ENCODE data around the gene CHN1. TPM values are rescaled to one million over a fixed set of nuclear protein-coding genes. Genes with fewer than 3 reads are reported as not detected.

CHN1 gene, protein sequence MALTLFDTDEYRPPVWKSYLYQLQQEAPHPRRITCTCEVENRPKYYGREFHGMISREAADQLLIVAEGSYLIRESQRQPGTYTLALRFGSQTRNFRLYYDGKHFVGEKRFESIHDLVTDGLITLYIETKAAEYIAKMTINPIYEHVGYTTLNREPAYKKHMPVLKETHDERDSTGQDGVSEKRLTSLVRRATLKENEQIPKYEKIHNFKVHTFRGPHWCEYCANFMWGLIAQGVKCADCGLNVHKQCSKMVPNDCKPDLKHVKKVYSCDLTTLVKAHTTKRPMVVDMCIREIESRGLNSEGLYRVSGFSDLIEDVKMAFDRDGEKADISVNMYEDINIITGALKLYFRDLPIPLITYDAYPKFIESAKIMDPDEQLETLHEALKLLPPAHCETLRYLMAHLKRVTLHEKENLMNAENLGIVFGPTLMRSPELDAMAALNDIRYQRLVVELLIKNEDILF
- total RNA-seq = 7.0 TPM
- long read RNA-seq, partial matches to known transcripts = 1 of 10 reads
- long read RNA-seq, other reads (novel, unspliced or antisense) = 3 of 10 reads

DNA sequence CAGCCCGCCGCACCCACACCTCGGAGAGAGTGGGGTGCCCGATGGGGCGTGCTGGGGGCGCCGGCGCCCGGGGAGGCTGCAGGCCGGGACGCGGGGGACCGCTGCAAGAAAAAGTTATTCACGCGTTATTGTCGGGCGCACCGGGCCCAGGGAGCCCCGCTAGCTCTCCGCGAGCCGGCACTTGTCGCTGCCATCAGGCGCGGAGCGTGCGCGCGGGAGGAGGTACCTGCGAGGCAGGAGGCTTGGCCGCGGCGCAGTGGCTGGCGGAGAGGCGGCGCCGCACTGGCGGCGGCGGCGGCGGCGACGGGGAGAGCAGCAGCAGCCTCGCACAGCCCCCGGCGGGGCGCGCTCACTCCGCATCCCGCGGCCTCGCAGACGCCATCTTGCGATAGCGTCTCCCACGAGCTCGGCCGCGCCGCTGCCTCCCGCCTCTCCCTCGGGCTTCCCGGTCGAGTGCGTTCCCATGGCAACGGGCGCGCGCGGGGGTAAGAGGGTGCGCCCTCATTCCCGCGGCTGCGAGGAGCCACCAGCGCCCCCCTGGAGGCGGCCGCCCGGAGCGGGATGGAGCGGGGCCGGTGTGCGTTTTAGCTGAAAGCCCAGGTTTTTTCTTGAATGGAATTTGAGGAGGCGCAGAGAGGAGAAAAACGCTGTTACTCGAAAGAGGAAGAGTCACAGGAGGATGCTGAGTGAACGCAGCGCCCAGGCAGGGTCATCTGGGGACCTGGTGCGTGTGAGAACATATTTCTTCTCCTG is at the start of gene CHN1:
Gene CHN1, minus strand, starts transcription at position 402 of the 753 bp plus-strand sequence. CDS start 469 bp downstream, outside the sequence.
- DNase-seq (ENCODE audit: low spot score) = peak; percentile 93

DNA sequence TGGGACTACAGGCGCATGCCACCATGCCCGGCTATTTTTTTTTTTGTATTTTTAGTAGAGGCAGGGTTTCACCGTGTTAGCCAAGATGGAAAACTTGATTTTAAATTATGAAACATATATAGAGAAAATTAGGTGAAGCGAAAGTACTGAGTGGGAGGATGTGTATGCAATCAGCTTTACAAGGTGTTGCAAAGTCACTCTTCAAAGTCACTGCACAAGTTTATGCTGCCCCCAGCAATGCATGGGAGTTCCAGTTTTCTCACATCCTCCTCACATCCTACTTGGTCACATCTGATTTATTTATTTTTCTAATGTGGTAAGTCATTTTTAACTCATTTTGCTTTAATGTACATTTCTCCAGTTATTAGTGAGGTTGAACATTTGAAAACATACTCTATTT is 49.2 kb upstream of the CHN1 start:
- no peak for DNase-seq (ENCODE audit: low spot score)

DNA sequence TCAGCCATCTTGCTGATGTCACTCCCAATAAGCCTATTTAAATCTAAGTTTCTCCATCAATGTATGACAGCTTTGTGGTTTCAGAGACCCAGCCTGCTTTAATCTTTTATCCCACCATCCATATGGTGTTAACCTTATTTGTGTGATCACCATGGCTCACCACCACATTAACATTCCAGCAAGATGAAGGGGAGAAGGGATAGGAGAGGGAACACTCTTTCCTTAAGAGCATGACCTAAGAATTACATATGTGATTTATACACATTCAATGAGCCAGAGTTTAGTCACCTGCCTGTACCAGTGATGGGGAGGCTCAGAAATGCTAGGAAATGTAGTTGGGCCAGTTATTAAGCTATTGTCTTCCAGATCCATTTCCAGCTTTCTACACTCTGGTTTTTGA is 44.5 kb upstream of the CHN1 start:
- DNase-seq (ENCODE audit: low spot score) = no peak

DNA sequence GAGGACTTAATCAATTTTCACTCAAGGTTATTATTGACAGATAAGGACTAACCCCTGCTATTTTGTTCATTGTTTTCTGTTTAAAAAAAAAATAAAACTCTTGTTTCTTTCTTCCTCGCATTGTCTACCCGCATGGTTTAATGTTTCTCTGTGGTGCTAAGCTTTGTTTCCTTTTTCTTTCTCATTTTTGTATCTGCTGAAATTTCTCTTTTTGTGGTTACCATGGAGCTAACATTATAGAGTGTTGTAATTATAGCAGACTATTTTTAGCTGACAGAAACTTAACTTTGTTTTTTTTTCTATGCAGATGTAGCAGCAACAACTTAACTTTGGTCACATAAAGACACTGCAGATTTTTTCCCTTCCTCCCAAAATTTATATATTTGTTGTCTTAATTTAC is 43.1 kb upstream of the CHN1 start:
- no peak for DNase-seq (ENCODE audit: low spot score)

DNA sequence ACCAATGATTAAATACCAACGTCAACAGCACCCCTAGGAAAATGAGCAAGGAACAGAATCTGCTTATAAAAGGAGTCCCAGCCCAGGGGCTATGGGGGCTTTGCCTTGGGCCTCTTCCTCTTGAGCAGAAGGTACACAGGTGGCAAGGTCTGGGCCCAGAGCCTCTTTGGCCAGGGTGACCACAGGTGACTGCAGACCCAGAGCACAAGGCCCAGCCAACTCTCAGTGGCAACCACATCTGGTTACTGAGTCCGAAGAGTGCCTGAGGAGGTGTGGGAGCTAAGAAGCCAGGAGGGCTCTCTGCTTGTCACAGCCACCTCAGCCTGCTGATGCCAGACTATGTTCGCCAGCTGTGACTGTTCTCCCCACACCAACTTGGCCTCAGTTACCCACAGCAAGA is 34.3 kb upstream of the CHN1 start:
- no peak for DNase-seq (ENCODE audit: low spot score)

DNA sequence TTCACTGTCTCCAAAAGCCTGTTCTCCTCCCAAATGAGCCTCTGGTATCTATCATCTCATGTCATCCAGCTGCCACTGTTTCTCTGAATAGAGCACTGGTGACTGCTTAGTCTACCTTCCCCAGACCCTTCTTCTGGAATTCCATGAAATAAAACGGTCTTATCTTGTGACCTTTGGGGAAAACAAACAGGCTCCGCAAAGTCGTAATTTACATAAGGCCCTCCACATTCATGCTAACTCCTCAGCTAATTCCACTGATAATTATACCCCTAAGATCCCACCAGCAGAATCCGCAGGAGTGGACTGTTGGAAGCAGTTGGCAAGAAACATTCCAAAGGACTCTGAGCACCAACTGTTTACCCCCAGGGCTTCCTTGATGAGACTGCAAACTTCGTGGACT is 33.9 kb upstream of the CHN1 start:
- no peak for DNase-seq (ENCODE audit: low spot score)

DNA sequence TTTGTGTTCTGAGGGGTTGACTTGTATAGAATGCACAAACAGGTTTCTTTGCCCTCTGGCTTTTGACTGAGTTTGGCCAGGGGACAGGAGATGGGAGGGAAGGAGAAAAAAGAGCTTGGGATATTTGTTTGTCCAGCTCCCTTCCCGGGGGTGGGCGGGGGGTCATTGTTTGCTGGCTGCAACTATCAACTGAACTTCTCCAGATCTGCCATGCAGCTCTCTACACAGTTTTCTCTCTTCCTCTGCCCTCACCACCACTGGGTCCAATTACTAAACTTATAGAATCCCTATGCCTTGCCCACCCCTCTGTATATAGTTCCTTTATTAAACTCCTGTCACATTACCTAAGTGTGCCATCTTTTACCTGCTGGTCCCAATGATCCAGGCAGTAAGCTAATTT is 32.8 kb upstream of the CHN1 start:
- DNase-seq (ENCODE audit: low spot score) = no peak

DNA sequence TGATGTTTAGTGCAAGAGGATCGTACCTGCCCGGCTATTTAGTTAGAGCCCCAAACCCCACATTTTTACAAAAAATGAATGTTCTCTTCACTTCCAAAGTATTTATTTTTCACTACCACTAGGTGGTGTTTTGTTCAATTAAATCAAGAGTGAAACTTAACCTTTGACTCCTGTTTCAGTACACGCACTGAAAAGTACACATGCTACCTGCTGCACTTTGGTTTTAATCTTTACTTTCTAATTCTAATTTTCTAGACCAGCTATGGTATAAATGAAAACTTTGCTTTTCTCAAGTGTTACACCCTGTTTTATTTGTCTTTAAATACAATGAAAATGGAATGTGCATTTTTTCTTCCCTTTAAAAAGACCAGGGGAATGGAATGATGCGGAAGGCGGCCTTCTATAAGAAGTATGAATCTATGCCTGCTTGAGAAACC is 31.4 kb upstream of the CHN1 start:
- DNase-seq (ENCODE audit: low spot score) = no peak

DNA sequence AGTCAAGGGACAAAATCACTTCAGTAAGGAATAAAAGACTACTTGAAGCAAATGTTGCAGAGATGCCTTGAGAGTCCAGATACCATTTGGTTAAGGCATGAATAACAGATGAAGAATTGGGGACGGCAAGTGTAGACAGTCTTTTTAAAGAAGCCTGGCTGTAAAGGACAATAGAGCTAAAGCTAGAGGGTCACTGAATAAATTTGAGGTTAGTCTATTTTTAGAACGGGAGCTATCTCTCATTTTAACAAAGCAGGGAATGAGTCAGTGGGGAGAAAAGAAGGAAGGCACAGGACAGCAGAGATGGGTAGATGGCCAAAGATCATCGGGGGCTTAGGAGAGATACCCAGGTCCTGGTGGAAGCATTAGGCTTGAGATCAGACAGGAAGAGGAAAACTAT is 30.6 kb upstream of the CHN1 start:
- DNase-seq (ENCODE audit: low spot score) = no peak

DNA sequence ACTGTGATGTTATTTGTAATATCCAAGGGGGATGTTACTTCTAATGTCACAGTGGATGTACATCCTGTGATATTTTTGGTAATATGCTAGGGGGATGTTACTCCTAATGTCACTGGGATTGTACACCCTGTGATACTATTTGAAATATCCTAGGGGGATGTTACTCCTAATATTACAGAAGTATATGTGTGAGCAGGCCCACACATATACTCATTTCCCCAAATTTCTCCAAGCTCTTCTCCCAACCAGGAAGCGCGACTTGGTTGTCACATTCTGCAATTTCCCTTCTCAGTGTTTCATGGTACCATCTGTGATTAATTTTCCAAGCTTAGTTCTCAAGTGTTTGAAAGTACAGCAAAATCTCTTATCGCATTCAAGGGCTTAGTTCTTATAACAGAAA is 29.5 kb upstream of the CHN1 start:
- no peak for DNase-seq (ENCODE audit: low spot score)

DNA sequence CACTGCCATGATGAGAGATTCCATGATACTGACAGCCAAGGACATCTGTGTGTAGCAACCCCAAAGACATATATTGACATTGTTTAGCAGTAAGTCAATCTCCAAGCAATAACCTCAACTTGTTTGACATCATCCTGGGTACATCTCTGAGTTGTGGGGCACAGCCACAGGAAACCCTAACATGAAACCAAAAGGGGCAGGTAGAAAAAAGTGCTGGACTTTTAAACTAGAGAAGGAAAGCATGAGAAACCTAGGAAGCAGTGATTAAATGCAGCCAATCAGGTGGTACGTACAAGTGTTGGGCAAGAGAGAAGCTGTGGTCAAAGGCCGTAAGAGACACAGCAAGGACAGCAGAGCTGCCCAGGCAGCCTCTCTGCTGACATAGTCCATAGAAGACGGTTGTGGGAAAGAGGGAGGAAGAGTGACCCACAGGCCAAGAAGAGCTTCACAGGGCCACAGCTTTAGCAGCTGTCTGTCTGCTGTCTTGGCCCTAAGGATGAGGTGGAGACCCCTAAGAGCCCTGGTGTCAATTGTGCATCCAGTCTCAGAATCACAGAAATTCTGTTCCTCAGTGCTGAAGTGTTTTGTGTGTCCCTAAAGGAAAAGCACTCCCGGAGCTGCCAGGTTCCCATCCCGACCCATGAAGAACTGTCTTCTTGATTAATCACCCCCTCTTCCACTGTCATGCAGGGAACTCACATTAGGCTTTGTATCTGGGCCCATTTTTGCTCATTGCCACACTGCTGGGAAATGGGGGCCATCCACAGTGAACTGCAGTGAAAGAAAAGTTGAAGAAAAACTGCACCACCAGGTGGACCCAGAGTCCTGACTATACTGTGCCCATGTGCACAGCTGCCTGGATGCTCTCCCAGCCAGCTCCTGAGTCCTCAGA is 25.4 kb upstream of the CHN1 start:
- no peak for DNase-seq (ENCODE audit: low spot score)

DNA sequence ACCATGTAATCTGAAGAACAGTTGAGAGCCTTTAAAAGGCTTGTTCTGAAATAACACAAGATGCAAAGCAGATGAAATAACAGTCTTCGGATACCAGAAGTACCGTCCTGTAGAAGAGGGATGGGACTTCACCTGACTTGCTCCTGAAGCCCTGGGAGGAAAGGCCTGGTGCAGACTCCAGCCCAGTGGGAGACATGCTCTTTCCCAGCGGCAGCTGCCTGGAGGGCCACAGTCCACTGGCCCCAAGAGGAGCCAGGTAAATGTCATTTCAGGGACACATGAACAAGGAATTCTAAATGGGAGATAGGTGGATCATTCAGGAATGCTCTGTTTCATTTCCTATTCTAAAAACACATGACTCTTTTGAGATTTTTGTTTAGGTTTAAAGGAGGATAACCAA is 22.6 kb upstream of the CHN1 start:
- DNase-seq (ENCODE audit: low spot score) = no peak

DNA sequence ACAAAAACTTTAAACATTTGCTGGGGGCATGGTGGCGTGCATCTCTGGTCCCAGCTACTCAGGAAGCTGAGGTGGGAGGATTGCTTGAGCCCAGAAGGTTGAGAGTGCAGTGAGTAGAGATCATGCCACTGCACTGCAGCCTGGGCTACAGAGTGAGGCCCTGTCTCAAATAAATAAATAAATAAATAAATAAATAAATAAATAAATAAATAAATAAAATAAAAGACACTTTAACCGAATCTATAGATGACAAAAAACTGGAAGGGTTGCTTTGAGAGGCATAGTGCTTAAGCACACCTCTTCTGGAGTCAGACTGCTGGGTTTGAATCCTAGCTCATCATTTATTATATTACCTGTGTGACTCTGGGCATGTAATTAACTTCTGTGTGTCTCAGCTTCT is 21.2 kb upstream of the CHN1 start:
- DNase-seq (ENCODE audit: low spot score) = no peak

DNA sequence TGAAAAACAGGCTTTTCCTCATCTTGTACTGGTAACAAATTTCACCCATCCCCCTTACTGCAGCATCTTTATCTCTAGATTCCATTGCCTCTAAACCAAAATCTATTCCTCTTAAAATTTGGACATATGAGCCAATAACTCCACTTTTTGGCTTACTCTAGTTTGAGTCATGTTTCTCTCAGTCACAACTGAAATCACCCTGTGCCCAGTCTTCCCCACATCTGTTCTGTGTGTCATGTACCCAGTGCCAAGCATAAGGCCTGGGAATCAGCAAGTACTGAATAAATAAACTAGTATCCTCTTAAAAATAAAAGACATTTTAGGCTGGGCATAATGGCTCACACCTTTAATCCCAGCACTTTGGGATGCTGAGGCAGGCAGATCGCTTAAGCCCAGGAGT is 20.8 kb upstream of the CHN1 start:
- no peak for DNase-seq (ENCODE audit: low spot score)

DNA sequence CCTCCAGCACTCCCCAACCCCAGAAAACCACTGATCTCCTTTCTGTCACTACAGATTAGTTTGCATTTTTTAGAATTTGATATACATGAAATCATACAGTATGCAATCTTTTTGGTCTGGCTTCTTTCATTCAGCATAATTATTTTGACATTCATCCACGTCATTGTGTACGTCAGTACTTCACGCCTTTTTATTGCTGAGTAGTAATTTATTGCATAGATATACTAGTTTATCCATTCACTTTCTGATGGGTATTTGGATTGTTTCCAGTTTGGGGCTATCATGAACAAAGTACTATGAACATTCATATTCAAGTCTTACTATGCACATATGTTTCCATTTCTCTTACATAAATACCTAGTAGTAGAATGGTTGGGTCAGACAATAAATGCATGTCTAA is 20.1 kb upstream of the CHN1 start:
- no peak for DNase-seq (ENCODE audit: low spot score)

DNA sequence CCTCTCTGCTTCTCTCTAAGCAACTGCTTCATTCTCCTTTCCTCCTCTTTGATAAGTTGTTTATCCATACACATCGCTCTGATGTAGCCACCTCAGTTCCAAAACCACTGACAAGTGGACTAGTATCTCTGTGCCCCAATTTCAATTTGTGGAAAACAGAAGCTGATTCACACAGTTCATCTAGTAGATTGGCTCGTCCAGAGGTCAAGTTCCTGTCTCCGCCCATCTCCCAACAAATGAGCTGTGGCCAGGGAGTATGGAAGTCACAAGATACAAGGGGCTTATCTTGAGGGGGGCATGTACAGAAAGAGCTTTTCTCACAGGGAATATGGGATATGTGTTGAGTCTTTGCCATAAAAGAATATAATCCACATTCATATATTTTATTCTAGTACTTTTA is 17.7 kb upstream of the CHN1 start:
- DNase-seq (ENCODE audit: low spot score) = no peak

DNA sequence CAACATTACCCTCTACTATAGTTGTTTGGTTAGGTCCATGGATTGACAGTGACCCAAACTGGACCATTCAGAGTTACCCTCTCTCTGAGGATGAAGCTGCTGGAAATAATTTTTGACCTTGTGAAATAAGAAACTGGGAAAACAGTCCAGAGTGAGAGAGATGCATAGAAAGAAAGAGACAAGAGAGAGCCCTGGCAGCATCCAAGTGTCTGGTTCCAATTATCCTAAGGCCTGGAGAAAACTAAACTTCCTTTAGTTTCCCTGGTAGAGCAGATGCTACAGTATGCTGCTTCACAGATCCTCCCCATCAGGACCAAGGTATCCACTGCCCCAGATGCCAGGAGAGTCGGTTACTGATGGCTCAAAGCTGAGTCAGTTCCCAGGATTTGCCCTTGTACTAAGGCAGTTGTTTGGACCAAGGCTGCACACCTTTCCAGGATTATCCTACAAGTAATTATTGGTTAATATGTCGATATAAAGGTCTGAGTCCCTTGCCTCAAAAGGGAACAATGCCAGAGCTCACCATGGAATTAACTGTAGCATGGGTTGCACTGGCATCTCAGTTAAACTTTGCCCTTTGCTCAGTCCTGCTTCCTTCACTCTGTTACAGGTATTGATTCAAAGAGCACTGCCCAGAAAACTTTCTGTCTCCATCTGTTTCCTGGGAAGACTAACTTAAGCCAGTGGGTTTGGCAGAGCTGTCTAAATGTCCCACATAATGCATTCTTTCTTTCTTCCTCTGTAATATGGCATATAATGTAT is 14.6 kb upstream of the CHN1 start:
- DNase-seq (ENCODE audit: low spot score) = no peak

DNA sequence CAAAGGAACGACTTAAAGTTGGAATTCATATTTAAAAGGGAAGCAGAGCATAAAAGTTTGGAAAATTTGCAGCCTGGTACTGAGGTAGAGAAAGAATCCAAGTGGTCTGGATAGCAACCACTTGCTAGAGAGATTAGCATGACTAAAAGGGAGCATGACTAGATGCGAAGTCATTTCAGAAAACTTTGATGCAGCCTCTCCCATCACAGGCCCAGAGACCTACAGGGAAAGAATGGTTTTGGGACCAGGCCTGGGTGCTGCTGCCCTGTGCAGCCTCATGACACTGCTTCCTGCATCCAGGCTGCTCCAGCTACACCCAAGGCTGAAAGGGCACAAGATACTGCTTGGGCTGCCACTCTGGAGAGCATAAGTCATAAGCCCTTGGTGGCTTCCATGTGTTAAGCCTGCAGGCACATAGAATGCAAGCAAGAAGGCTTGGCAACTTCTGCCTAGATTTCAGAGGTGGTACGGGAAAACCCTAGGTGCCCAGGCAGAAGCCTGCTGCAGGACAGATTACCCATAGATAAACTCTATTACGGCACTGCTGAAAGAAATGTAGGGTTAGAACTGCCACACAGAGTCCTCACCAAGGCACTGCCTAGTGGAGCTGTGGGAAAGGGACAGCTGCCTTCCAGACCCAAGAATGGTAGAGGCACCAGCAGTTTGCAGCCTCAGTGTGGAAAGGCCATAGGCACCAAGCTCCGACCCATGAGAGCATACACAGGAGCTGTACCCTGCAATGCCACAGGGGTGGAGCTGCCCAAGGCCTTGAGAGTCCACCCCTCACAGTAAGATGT is 12.6 kb upstream of the CHN1 start:
- DNase-seq (ENCODE audit: low spot score) = no peak

DNA sequence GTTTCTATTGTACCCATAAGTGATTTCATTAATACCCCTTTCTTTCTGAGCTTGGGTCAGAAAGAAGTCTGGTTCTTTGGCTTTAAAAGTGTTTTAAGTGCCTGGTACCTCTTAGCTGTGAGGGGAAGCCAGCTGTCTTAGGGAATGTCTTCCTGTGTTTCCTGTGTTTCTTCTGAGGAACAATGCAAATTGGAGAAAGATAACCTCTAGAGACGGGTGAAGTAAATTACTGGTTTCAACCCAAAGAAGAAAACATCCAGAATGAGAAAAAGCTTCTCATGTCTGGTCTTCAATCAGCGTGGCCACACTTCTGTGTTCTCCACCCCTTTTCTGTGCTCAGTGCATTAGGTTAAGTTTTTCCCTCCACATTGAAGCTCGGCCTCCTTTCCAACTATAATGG is 10.2 kb upstream of the CHN1 start:
- DNase-seq (ENCODE audit: low spot score) = no peak

DNA sequence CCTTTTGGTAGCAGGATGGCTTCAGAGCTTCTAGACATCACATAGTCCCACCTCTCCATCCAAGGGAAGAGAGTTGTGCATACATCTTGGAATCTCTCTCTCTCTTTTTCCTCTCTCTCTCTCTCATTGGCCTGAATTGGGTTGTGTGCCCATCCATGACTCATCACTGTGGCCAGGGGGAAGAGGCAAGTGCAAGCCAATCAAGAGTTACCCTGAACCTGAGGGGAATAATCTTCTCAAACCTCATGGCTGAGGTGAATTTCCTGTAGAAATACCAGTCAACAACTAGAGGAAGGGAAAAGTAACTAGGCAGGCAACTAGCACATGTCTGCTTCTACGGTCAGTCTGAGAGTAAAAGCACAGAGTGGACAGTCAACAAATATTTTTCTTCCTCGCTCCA is 7.3 kb upstream of the CHN1 start:
- DNase-seq (ENCODE audit: low spot score) = no peak
